Caki2 (cell line): Measurements from ENCODE around the gene FAF1. TPM values are rescaled to one million over a fixed set of nuclear protein-coding genes. Genes with fewer than 3 reads are reported as not detected.

ENCODE experiments used
- DNase-seq: peaks from one replicate; pipeline ENCODE4 v3.0.0-alpha.2; 2015; ENCODE audit warnings: low read depth
- in situ Hi-C: cut with HindIII; loops from 2 replicates; pipeline ENCODE4 v1.10.0; 2016; ENCODE audit warnings: low sequenced_read_pairs, low pct_unique_long_range_greater_than_20kb, mixed read lengths
- total RNA-seq: library from RNA; depleted of rRNA; stranded (reverse); fragments of >200 nt; shearing (Covaris generic); gene quantifications from 2 replicates; pipeline ENCODE4 v1.2.3, GENCODE V29; 2014; ENCODE audit warnings: low replicate concordance; rRNA removed

The FAF1 gene
- total RNA-seq, 1 experiment from 2014 or later, result 23.7 TPM

DNA sequence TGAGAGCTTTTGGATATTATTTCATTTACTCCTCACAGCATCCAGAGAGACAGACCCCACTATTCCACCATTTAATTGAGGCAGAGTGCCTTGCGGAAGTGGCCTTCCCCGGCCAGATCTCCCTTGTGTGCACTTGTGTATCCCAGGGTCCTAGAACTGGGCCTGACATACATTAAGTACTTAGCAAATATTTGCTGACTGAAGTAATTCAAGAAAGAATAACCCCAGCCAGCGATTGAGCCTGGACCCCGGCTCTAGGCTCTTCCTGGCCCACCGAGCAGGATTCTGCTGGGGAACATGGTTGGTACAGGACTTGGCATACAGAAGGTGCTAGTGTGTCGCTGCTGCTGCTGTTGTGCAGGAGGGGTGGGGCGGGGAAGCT lies 545.2 kb downstream of the FAF1 start:
- in situ Hi-C loops, result no loop called here

GRCh38 chr1:50412813-50413476 lies 547.1 kb downstream of the FAF1 start:
- DNase-seq, result no peak
- in situ Hi-C loops, result no loop called here

More for the DNA sequence above, 545.2 kb downstream of the FAF1 start:
- DNase-seq, result no peak

DNA sequence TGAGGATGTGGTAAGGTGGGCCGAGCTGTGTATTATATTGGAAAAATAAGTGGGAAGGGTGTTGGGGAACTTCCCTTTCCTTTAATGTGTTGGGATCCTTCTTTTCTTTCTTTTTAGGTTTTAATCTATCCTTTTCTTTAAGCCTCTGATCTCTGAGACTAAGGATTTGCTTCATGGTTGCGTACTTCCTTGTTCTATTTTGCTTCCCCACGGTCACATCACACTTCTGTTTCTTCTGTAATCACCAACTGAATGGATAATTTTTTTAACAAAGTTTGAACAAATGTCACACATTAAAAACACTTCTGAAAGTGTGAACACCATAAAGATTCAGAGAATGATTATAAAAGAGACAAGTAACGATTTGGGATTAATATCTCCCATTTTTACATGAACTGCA lies 554.3 kb downstream of the FAF1 start:
- no peak for DNase-seq
- in situ Hi-C loops, result no loop called here

DNA sequence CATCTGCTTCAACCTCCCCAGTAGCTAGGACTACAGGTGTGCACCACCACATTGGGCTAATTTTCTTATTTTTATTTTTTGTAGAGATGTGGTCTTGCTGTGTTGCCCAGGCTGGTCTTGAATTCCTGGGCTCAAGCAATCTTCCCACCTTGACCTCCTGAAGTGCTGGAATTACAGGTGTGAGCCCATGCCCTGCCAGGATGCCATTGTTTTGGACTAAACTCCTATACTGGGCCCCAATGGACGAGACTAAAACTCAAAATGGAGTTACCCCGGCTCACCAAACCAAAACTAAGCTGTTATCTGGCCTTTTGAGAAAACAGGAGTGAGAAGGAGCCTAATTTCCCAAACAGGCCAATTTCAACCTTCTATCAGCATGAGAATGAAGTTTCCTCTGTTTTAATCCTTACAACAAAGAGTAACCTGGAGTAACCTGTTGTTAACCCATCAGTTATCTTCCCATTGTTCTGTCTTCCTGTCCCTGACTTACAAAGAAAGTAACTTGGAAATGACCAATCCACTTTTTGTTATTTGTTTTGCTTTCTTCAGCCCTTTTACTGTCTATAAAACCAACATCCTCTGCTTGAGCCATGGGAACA lies 566.4 kb downstream of the FAF1 start:
- no peak for DNase-seq
- in situ Hi-C loops, result no loop called here

Other genes with a start within 250 kb of the FAF1 start
- gene CDKN2C, start 10.0 kb upstream of the FAF1 start, total RNA-seq, result 123 and 136 TPM in 2 replicates
- not detected in 2 replicates for gene C1orf185, start 142.0 kb upstream of the FAF1 start, total RNA-seq